ENCODE results near the gene IRS2.

DNA sequence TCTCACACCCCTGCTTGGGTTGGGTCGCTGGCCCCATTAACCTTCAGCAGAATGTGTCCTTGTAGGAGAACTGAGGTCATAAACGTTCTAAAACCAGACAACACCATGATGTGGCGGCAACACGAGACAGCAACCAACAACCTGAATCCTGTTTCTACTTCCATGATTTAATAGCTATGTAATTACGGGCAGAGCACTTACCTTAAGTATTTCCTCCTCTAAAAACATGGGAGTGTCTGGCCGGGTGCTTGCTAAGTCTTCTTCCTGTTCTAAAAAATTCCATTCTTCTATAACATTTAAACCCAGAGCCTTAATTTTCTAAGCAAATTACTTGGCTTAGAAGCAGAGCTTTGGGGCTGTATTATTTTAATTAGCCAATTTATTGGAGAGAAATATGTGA, 33.5 kb upstream of the IRS2 start:
- TF ChIP-seq POLR2A (IDR thresholded peaks at IDR 0.05; ENCODE audit: borderline replicate concordance, extremely low read depth, insufficient read depth, insufficient read length): no peak
- TF ChIP-seq CTCF (IDR thresholded peaks at IDR 0.05 in 2 of 3, conservative IDR thresholded peaks at IDR 0.05 in 1 of 3; ENCODE audit: borderline replicate concordance in 1 of 3, insufficient read depth in 1 of 3, low read depth in 2 of 3, low read length in 2 of 3): no peak
- TF ChIP-seq SP1 (IDR thresholded peaks at IDR 0.05; ENCODE audit: low read depth): no peak
- no peak for TF ChIP-seq ELF1 (IDR thresholded peaks at IDR 0.05; ENCODE audit: borderline replicate concordance, low read depth)
- TF ChIP-seq EZH2 (IDR thresholded peaks at IDR 0.05): no peak
